CD4-positive, alpha-beta T cell treated with Interferon alpha-2 for 1 hour (primary cell): Measurements from ENCODE around the gene SDK2.

Source experiments
- DNase-seq, 2 donors: peaks; one replicate each; pipeline ENCODE4 v3.0.0-alpha.2; 2020 to 2022

The SDK2 gene

GRCh38 chr17:73630965-73631595 is 13.2 kb downstream of the SDK2 start:
- no peak for DNase-seq

- DNase-seq, result no peak
Observed at GRCh38 chr17:73630531-73630930, 13.7 kb downstream of the SDK2 start.

GRCh38 chr17:73628642-73629552 is 15.3 kb downstream of the SDK2 start:
- no peak for DNase-seq

- no peak for DNase-seq
Observed at GRCh38 chr17:73625991-73626673, 18.1 kb downstream of the SDK2 start.

GRCh38 chr17:73625006-73625405 is 19.2 kb downstream of the SDK2 start:
- no peak for DNase-seq

- DNase-seq, result no peak
Observed at GRCh38 chr17:73624496-73624988, 19.7 kb downstream of the SDK2 start.

- no peak for DNase-seq
Observed at GRCh38 chr17:73623818-73624217, 20.4 kb downstream of the SDK2 start.

GRCh38 chr17:73623247-73623646 is 21.0 kb downstream of the SDK2 start:
- DNase-seq, result no peak

GRCh38 chr17:73622381-73622780 is 21.9 kb downstream of the SDK2 start:
- no peak for DNase-seq

- DNase-seq, result no peak
Observed at GRCh38 chr17:73621685-73622084, 22.6 kb downstream of the SDK2 start.

- no peak for DNase-seq
Observed at GRCh38 chr17:73620414-73620813, 23.8 kb downstream of the SDK2 start.

GRCh38 chr17:73617501-73617900 is 26.7 kb downstream of the SDK2 start:
- DNase-seq, result no peak

GRCh38 chr17:73616873-73617404 is 27.3 kb downstream of the SDK2 start:
- DNase-seq, result no peak

GRCh38 chr17:73616120-73616872 is 27.9 kb downstream of the SDK2 start:
- no peak for DNase-seq

- DNase-seq, result no peak
Observed at GRCh38 chr17:73614256-73614655, 30.0 kb downstream of the SDK2 start.

GRCh38 chr17:73613271-73614233 is 30.7 kb downstream of the SDK2 start:
- DNase-seq, result no peak

GRCh38 chr17:73612031-73612472 is 32.2 kb downstream of the SDK2 start:
- no peak for DNase-seq

- no peak for DNase-seq
Observed at GRCh38 chr17:73611630-73612029, 32.6 kb downstream of the SDK2 start.

GRCh38 chr17:73610331-73610911 is 33.8 kb downstream of the SDK2 start:
- DNase-seq, result no peak

- no peak for DNase-seq
Observed at GRCh38 chr17:73609758-73610157, 34.5 kb downstream of the SDK2 start.

- DNase-seq, result no peak
Observed at GRCh38 chr17:73609060-73609459, 35.2 kb downstream of the SDK2 start.
